D721Med (cell line): ENCODE measurements around the gene TTLL9.

Source experiments
- DNase-seq: peaks from one replicate; pipeline ENCODE4 v3.0.0; 2011; ENCODE audit warnings: low spot score; ENCODE audit not compliant: insufficient read length
- FAIRE-seq: peaks from 2 replicates; lab custom pipeline; 2011; peaks lifted over from hg19 to GRCh38; lab: Jason Lieb, UNC
- TF ChIP-seq, protein P1 (sequence below): IDR thresholded peaks from 2 replicates; pipeline ENCODE4 v1.5.1; 2012; ENCODE audit warnings: mild to moderate bottlenecking, control low read depth; ENCODE audit not compliant: insufficient read depth; ENCODE audit errors: missing control alignments

TTLL9 gene

GRCh38 chr20:31951530-31952453, 81.4 kb downstream of the TTLL9 start, which contains the start of gene PDRG1:
PDRG1 (minus strand) TSS chr20:31952046; CDS start chr20:31951961, 85 bp downstream.
- DNase-seq, result peak; percentile 69
- FAIRE-seq, result no peak
- TF ChIP-seq, protein P1, sequence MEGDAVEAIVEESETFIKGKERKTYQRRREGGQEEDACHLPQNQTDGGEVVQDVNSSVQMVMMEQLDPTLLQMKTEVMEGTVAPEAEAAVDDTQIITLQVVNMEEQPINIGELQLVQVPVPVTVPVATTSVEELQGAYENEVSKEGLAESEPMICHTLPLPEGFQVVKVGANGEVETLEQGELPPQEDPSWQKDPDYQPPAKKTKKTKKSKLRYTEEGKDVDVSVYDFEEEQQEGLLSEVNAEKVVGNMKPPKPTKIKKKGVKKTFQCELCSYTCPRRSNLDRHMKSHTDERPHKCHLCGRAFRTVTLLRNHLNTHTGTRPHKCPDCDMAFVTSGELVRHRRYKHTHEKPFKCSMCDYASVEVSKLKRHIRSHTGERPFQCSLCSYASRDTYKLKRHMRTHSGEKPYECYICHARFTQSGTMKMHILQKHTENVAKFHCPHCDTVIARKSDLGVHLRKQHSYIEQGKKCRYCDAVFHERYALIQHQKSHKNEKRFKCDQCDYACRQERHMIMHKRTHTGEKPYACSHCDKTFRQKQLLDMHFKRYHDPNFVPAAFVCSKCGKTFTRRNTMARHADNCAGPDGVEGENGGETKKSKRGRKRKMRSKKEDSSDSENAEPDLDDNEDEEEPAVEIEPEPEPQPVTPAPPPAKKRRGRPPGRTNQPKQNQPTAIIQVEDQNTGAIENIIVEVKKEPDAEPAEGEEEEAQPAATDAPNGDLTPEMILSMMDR, result peak; percentile 83

DNA sequence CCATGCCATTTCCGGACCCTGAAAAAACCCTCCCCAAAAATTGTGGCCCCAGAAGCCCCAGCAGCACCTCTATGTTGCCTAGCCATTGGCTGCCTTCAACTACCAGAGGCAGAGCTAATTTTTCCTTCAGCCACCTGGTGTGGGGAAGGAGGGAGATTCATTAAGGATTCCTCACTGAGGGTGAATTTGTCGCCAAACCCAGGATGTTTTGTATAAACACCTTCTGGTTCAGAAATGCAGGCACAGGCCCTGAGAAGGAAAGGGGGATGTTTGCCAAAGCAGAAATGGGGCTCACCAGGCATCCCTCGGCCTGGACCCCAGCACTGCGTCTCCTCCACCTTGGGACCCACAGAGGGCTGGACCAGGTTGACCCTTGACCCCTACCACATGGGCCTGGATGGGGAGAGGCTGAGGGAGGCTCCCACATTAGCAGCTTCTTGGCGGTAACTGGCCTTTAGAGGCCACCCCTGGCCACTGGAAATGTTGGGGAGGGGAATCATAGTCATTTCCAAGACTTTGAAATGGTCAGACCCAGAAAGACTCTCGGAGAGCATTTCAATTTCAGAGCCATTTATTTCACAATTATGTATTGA, 83.2 kb downstream of the TTLL9 start:
- no peak for DNase-seq
- TF ChIP-seq, protein P1, result no peak
- FAIRE-seq, result no peak

GRCh38 chr20:31954500-31954899, 84.1 kb downstream of the TTLL9 start:
- TF ChIP-seq, protein P1, result no peak
- no peak for FAIRE-seq

DNA sequence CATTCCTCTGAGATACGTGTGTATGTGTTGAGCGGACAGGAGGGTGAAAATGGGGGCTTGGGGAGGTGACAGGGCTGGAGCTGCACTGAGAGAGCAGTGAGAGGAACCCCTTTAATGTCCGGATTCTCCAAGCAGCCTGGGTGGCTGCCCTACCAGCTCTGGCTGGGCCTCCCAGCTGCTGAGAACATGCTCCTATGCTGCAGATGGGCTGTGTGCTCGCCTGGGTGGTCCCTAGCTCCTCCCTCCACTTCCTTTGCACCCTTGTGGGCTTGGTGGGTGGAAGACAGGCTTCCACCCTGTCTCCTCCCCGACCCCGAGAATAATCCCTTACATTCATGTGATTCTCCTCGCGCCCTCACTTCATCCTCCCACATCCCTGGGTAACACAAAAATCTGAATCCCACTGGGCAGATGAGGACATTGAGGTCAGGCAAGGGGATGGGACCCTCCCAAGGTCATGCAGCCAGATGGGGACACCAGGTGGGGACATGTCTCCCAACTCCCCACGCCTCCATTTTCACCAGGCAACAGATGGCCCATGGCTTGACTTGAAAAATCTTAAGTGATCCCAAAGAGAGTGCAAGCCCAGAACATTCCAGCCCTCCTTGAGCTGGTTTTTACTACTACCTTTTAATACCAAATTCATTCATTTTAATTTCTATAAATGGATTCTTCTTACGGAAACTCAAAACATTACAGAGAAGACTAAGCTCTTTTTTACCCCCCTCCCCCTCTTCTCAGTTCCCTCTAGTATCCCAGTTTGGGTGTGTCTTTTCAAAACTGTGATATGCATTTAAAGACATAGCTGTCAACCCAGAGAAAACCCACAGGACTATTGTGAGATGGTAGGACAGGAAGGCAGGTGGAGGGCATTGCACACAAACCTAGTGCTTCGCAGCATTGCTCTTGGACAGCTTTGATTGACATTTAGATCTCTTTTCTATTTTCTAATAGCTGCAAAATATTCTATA, 86.4 kb downstream of the TTLL9 start:
- TF ChIP-seq, protein P1, result no peak
- DNase-seq, result no peak
- FAIRE-seq, result no peak

More at GRCh38 chr20:31954500-31954899, 84.1 kb downstream of the TTLL9 start:
- no peak for DNase-seq

GRCh38 chr20:31962761-31963160, 92.3 kb downstream of the TTLL9 start:
- DNase-seq, result no peak
- FAIRE-seq, result no peak
- TF ChIP-seq, protein P1, result no peak

DNA sequence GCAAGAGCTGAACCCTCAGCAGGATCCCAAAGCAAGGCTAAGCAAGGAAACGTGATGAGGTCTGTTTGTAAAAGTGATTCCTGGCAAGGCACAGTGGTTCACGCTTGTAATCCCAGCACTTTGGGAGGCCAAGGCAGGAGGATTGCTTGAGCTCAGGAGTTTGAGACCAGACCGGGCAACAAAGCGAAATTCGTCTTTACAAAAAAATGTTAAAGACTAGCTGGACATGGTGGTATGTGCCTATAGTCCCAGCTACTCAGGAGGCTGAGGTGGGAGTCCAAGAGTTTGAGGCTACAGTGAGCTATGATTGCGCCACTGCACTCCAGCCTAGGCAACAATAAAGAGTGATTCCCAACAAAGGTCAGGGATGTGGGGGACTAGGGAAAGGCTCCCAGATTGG, 93.5 kb downstream of the TTLL9 start:
- FAIRE-seq, result no peak

More for the DNA sequence above, 93.5 kb downstream of the TTLL9 start:
- TF ChIP-seq, protein P1, result no peak
- no peak for DNase-seq
